ENCODE results near the gene PCMT1. TPM values are rescaled to one million over a fixed set of nuclear protein-coding genes. Genes with fewer than 3 reads are reported as not detected.
"Not testable (repeated sequence)": the region's sequence is repeated elsewhere in the genome, so short reads cannot be mapped to it uniquely, and the experiment has no call there.

The PCMT1 gene
- total RNA-seq, 2 experiments from 2014 or later = 117 to 125 TPM

GRCh38 chr6:149746147-149746946 lies 3.2 kb upstream of the PCMT1 start, which contains the start of gene NUP43:
NUP43 (minus strand) TSS chr6:149746529; CDS start chr6:149746495, 34 bp downstream.
- H4K20me1 ChIP-seq (ENCODE audit: insufficient read depth, low read length) = no peaks in the 10 kb centered on the region; the same call in 1 of the 2 replicates
- H3K27ac ChIP-seq (ENCODE audit: low read depth, low read length, poor library complexity, severe bottlenecking) = peak within 1 kb of the TSS; percentile 74
- ChIA-PET POLR2A (interaction anchor here (0.5 to 1.5 kb wide), 7 partner anchors 10 to 185 kb away, joined by 3 to 5 read pairs (median 3); partner anchors contain the start of gene LATS1), CTCF (ENCODE audit: unreplicated experiment) (interaction anchor here (0.6 to 1.3 kb wide), 4 partner anchors 28 to 89 kb away, joined by 3 read pairs; no protein-coding TSS in a partner anchor)
- peak within 1 kb of the TSS; percentile 83 for H2AFZ ChIP-seq (ENCODE audit: low read length)
- TF ChIP-seq CTCF (conservative IDR thresholded peaks at IDR 0.05; ENCODE audit: low read length) (peak; percentile 67), EZH2phosphoT487 (IDR thresholded peaks at IDR 0.05; ENCODE audit: borderline replicate concordance, low read depth, low read length) (no peak)
- peaks cover 25% of the 10 kb centered on the region for H3K36me3 ChIP-seq (ENCODE audit: insufficient read depth, low read length)
- peaks cover 50% of the 10 kb centered on the region for H3K79me2 ChIP-seq (ENCODE audit: insufficient read depth, low read depth, low read length)
- H3K4me3 ChIP-seq (ENCODE audit: low read depth, low read length, poor library complexity, severe bottlenecking) = peak within 1 kb of the TSS; percentile 80
- H3K9me2 ChIP-seq (ENCODE audit: insufficient read depth, low read length) = no peaks in the 10 kb centered on the region
- peaks cover 24% of the 10 kb centered on the region for H3K4me1 ChIP-seq (ENCODE audit: insufficient read depth, low read length, poor library complexity, severe bottlenecking)
- no TSS peak for BruUV-seq (replicated peaks)
- DNase-seq (ENCODE audit: low spot score) = peak; percentile 96
- intact Hi-C loops (cut with micrococcal nuclease; ENCODE audit: unreplicated experiment) = loop anchor here (5.0 kb wide), 1 partner anchor 99 kb away; the partner anchor contains the start of gene KATNA1
- no peaks in the 10 kb centered on the region for H3K9me3 ChIP-seq (ENCODE audit: low read length)
- peak within 1 kb of the TSS; percentile 83 for H3K4me2 ChIP-seq (ENCODE audit: low read length)

GRCh38 chr6:149749082-149749593 lies 403 bp upstream of the PCMT1 start:
- intact Hi-C loops (cut with micrococcal nuclease; ENCODE audit: unreplicated experiment) = loop anchor here (5.0 kb wide), 1 partner anchor 102 kb away; the partner anchor contains the start of gene KATNA1
- H3K9me3 ChIP-seq (ENCODE audit: low read length); DNase-seq (ENCODE audit: low spot score); H4K20me1 ChIP-seq (ENCODE audit: insufficient read depth, low read length); BruUV-seq (replicated peaks); H3K9me2 ChIP-seq (ENCODE audit: insufficient read depth, low read length): not testable (repeated sequence)
- Histone ChIP-seq H3K4me2 (ENCODE audit: low read length) (peak overlapping the region; percentile 60), H2AFZ (ENCODE audit: low read length) (peak overlapping the region; percentile 59; the same call in 1 of the 2 replicates), H3K36me3 (ENCODE audit: insufficient read depth, low read length) (peaks cover 25% of the 10 kb centered on the region), H3K4me3 (ENCODE audit: low read depth, low read length, poor library complexity, severe bottlenecking) (peak overlapping the region; percentile 96), H3K79me2 (ENCODE audit: insufficient read depth, low read depth, low read length) (peaks cover 67% of the 10 kb centered on the region), H3K27ac (ENCODE audit: low read depth, low read length, poor library complexity, severe bottlenecking) (peak overlapping the region; percentile 85), H3K4me1 (ENCODE audit: insufficient read depth, low read length, poor library complexity, severe bottlenecking) (peaks cover 43% of the 10 kb centered on the region)
- ChIA-PET CTCF (ENCODE audit: unreplicated experiment) (interaction anchor here (0.6 kb wide), 2 partner anchors 210 to 913 kb away, joined by 3 to 4 read pairs; no protein-coding TSS in a partner anchor), POLR2A (interaction anchor here (0.6 to 2.1 kb wide), 7 partner anchors 14 to 545 kb away, joined by 3 to 15 read pairs (median 4); partner anchors contain the start of gene ZC3H12D)

- TF ChIP-seq CTCF (conservative IDR thresholded peaks at IDR 0.05; ENCODE audit: low read length) (no peak), EZH2phosphoT487 (IDR thresholded peaks at IDR 0.05; ENCODE audit: borderline replicate concordance, low read depth, low read length) (no peak)
- peak overlapping the region; percentile 85 for H3K27ac ChIP-seq (ENCODE audit: low read depth, low read length, poor library complexity, severe bottlenecking)
- H3K36me3 ChIP-seq (ENCODE audit: insufficient read depth, low read length) = peaks cover 36% of the 10 kb centered on the region
- intact Hi-C loops (cut with micrococcal nuclease; ENCODE audit: unreplicated experiment) = loop anchor here (5.0 kb wide), 1 partner anchor 183 kb away; the partner anchor contains the start of gene GINM1
- H3K79me2 ChIP-seq (ENCODE audit: insufficient read depth, low read depth, low read length) = peaks cover 67% of the 10 kb centered on the region
- peaks cover 14% of the 10 kb centered on the region for H4K20me1 ChIP-seq (ENCODE audit: insufficient read depth, low read length)
- POLR2A ChIA-PET = interaction anchor here (0.6 to 2.1 kb wide), 8 partner anchors 9 to 267 kb away, joined by 3 to 15 read pairs (median 3); partner anchors contain the start of gene ZC3H12D
- H2AFZ ChIP-seq (ENCODE audit: low read length) = peak overlapping the region; percentile 59; the same call in 1 of the 2 replicates
- CTCF ChIA-PET (ENCODE audit: unreplicated experiment) = interaction anchor here (1.1 kb wide), 1 partner anchor 205 kb away, joined by 3 read pairs; no protein-coding TSS in a partner anchor
- peaks cover 47% of the 10 kb centered on the region for H3K4me1 ChIP-seq (ENCODE audit: insufficient read depth, low read length, poor library complexity, severe bottlenecking)
- H3K9me2 ChIP-seq (ENCODE audit: insufficient read depth, low read length) = no peaks in the 10 kb centered on the region
- H3K4me2 ChIP-seq (ENCODE audit: low read length) = peak overlapping the region; percentile 89
- BruUV-seq (replicated peaks) = no TSS peak
- peak; percentile 83 for DNase-seq (ENCODE audit: low spot score)
- H3K4me3 ChIP-seq (ENCODE audit: low read depth, low read length, poor library complexity, severe bottlenecking) = peak overlapping the region; percentile 96
- no peaks in the 10 kb centered on the region for H3K9me3 ChIP-seq (ENCODE audit: low read length)
These were observed 632 bp downstream of the PCMT1 start for GRCh38 chr6:149750136-149750609.

Measured in OCI-LY7 (cell line).